ENCODE measurements around the gene PTPN6. TPM values are rescaled to one million over a fixed set of nuclear protein-coding genes. Genes with fewer than 3 reads are reported as not detected.

Gene PTPN6
- total and polyA plus RNA-seq, 10 of the 15 experiments (the other 5 are each of a cell fraction or from before 2014, with no cell fraction given), result 229 to 457 (median 370) TPM

DNA sequence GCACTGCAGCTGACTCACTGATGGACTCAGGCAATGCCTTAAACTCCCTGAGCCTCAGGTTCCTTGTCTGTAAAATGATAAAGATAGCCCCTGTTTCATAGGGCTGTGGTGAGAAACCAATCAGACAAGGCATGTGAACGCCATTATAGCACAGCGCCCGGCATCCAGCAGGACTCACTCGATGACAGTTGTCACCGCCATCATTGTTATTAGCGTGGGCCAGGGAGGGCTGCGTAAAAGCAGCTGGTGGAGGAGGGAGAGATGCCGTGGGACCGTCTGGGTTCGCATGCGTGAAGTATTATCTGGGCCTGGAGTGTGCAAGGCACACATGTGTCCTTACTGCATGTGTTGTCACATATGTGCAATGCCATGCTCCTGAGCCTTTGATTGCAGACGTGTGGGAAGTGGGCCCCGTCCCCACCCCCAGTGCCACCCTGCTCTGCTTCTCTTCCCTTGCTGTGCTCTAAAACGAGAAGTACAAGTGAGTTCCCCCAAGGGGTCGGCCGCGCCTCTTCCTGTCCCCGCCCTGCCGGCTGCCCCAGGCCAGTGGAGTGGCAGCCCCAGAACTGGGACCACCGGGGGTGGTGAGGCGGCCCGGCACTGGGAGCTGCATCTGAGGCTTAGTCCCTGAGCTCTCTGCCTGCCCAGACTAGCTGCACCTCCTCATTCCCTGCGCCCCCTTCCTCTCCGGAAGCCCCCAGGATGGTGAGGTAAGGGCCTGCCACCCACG is at the start of gene PTPN6 (continued):
- TF ChIP-seq EP300 (IDR thresholded peaks at IDR 0.05; ENCODE audit: borderline replicate concordance in 1 of 2, control insufficient read depth in 1 of 2, low read depth in 2 of 2, low read length in 2 of 2) (no peak), JUND (IDR thresholded peaks at IDR 0.05; ENCODE audit: low read depth, low read length) (no peak), FOS (IDR thresholded peaks at IDR 0.05; ENCODE audit: borderline replicate concordance, extremely low read depth, insufficient read length) (no peak), PAX8 (IDR thresholded peaks at IDR 0.05) (no peak), DPF2 (IDR thresholded peaks at IDR 0.05) (no peak; the same call in none of the 2 replicates), IRF4 (IDR thresholded peaks at IDR 0.05; ENCODE audit: low read depth, low read length) (0 out of 2 replicates have a peak, but pooled peaks have one; percentile 24), MYC (IDR thresholded peaks at IDR 0.05; ENCODE audit: insufficient read depth, insufficient read length, insufficient replicate concordance, low read length, severe bottlenecking) (no peak), POLR2AphosphoS2 (IDR thresholded peaks at IDR 0.05; ENCODE audit: low read depth, low read length) (peak; percentile 78; the same call in 1 of the 2 replicates), BCL11A (IDR thresholded peaks at IDR 0.05; ENCODE audit: low read depth, low read length) (no peak), SREBF1 (IDR thresholded peaks at IDR 0.05; ENCODE audit: low read length) (no peak), EED (IDR thresholded peaks at IDR 0.05; ENCODE audit: low read depth) (peak; percentile 43), STAT1 (conservative IDR thresholded peaks at IDR 0.05) (no peak)
- TF ChIP-seq, protein P1, sequence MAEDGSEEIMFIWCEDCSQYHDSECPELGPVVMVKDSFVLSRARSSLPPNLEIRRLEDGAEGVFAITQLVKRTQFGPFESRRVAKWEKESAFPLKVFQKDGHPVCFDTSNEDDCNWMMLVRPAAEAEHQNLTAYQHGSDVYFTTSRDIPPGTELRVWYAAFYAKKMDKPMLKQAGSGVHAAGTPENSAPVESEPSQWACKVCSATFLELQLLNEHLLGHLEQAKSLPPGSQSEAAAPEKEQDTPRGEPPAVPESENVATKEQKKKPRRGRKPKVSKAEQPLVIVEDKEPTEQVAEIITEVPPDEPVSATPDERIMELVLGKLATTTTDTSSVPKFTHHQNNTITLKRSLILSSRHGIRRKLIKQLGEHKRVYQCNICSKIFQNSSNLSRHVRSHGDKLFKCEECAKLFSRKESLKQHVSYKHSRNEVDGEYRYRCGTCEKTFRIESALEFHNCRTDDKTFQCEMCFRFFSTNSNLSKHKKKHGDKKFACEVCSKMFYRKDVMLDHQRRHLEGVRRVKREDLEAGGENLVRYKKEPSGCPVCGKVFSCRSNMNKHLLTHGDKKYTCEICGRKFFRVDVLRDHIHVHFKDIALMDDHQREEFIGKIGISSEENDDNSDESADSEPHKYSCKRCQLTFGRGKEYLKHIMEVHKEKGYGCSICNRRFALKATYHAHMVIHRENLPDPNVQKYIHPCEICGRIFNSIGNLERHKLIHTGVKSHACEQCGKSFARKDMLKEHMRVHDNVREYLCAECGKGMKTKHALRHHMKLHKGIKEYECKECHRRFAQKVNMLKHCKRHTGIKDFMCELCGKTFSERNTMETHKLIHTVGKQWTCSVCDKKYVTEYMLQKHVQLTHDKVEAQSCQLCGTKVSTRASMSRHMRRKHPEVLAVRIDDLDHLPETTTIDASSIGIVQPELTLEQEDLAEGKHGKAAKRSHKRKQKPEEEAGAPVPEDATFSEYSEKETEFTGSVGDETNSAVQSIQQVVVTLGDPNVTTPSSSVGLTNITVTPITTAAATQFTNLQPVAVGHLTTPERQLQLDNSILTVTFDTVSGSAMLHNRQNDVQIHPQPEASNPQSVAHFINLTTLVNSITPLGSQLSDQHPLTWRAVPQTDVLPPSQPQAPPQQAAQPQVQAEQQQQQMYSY (CRISPR knock-in tag; IDR thresholded peaks at IDR 0.05), result no peak
- TF ChIP-seq, protein P2, sequence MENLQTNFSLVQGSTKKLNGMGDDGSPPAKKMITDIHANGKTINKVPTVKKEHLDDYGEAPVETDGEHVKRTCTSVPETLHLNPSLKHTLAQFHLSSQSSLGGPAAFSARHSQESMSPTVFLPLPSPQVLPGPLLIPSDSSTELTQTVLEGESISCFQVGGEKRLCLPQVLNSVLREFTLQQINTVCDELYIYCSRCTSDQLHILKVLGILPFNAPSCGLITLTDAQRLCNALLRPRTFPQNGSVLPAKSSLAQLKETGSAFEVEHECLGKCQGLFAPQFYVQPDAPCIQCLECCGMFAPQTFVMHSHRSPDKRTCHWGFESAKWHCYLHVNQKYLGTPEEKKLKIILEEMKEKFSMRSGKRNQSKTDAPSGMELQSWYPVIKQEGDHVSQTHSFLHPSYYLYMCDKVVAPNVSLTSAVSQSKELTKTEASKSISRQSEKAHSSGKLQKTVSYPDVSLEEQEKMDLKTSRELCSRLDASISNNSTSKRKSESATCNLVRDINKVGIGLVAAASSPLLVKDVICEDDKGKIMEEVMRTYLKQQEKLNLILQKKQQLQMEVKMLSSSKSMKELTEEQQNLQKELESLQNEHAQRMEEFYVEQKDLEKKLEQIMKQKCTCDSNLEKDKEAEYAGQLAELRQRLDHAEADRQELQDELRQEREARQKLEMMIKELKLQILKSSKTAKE (IDR thresholded peaks at IDR 0.05; ENCODE audit: low read depth, poor library complexity, severe bottlenecking), result no peak
- TF ChIP-seq, protein P3, sequence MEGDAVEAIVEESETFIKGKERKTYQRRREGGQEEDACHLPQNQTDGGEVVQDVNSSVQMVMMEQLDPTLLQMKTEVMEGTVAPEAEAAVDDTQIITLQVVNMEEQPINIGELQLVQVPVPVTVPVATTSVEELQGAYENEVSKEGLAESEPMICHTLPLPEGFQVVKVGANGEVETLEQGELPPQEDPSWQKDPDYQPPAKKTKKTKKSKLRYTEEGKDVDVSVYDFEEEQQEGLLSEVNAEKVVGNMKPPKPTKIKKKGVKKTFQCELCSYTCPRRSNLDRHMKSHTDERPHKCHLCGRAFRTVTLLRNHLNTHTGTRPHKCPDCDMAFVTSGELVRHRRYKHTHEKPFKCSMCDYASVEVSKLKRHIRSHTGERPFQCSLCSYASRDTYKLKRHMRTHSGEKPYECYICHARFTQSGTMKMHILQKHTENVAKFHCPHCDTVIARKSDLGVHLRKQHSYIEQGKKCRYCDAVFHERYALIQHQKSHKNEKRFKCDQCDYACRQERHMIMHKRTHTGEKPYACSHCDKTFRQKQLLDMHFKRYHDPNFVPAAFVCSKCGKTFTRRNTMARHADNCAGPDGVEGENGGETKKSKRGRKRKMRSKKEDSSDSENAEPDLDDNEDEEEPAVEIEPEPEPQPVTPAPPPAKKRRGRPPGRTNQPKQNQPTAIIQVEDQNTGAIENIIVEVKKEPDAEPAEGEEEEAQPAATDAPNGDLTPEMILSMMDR (IDR thresholded peaks at IDR 0.05 in 2 of 3, conservative IDR thresholded peaks at IDR 0.05 in 1 of 3; ENCODE audit: control insufficient read depth in 2 of 3, extremely low read depth in 1 of 3, insufficient read depth in 1 of 3, low read depth in 3 of 3, low read length in 3 of 3), result no peak
- TF ChIP-seq, protein P4, sequence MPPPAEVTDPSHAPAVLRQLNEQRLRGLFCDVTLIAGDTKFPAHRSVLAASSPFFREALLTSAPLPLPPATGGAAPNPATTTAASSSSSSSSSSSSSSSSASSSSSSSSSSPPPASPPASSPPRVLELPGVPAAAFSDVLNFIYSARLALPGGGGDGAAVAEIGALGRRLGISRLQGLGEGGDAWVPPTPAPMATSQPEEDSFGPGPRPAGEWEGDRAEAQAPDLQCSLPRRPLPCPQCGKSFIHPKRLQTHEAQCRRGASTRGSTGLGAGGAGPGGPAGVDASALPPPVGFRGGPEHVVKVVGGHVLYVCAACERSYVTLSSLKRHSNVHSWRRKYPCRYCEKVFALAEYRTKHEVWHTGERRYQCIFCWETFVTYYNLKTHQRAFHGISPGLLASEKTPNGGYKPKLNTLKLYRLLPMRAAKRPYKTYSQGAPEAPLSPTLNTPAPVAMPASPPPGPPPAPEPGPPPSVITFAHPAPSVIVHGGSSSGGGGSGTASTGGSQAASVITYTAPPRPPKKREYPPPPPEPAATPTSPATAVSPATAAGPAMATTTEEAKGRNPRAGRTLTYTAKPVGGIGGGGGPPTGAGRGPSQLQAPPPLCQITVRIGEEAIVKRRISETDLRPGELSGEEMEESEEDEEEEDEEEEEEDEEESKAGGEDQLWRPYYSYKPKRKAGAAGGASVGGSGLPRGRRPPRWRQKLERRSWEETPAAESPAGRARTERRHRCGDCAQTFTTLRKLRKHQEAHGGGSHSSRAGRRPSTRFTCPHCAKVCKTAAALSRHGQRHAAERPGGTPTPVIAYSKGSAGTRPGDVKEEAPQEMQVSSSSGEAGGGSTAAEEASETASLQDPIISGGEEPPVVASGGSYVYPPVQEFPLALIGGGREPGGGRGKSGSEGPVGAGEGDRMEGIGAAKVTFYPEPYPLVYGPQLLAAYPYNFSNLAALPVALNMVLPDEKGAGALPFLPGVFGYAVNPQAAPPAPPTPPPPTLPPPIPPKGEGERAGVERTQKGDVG (CRISPR knock-in tag; IDR thresholded peaks at IDR 0.05), result no peak

Measured in GM12878 (cell line).